HepG2 (cell line): Measurements from ENCODE around the gene FHIT. TPM values are rescaled to one million over a fixed set of nuclear protein-coding genes. Genes with fewer than 3 reads are reported as not detected.

Source experiments
- BCL3 ChIP-seq: sonication (generic); formaldehyde crosslinking; IDR thresholded peaks from 2 replicates; pipeline ENCODE4 v1.5.1; 2020; ENCODE audit warnings: mild to moderate bottlenecking, missing genetic modification reagents, moderate library complexity
- HNRNPK ChIP-seq: fragments of 200-400 bp; formaldehyde crosslinking; IDR thresholded peaks from 2 replicates; pipeline ENCODE4 v1.6.1; 2018; ENCODE audit warnings: low read length, low read depth, moderate library complexity, mild to moderate bottlenecking; ENCODE audit not compliant: poor library complexity, severe bottlenecking
- HOXA7 ChIP-seq: sonication (generic); formaldehyde crosslinking; IDR thresholded peaks from 2 replicates; pipeline ENCODE4 v1.8.1; 2022; ENCODE audit warnings: mild to moderate bottlenecking, missing genetic modification reagents, moderate library complexity
- JDP2 ChIP-seq: sonication (generic); formaldehyde crosslinking; IDR thresholded peaks from 2 replicates; pipeline ENCODE4 v1.8.1; 2022; ENCODE audit warnings: missing genetic modification reagents, borderline replicate concordance
- MBNL3 ChIP-seq: fragments of 250-450 bp; sonication (Bioruptor Pico); conservative IDR thresholded peaks from 2 replicates; pipeline ENCODE4 v1.8.0; 2022; ENCODE audit warnings: mild to moderate bottlenecking, inconsistent platforms
- NPAS2 ChIP-seq: sonication (generic); formaldehyde crosslinking; IDR thresholded peaks from 2 replicates; pipeline ENCODE4 v1.8.0; 2022; ENCODE audit warnings: mild to moderate bottlenecking, missing genetic modification reagents, borderline replicate concordance
- PBX3 ChIP-seq: sonication (generic); formaldehyde crosslinking; IDR thresholded peaks from 2 replicates; pipeline ENCODE4 v1.8.1; 2023; ENCODE audit warnings: missing genetic modification reagents, inconsistent platforms, borderline replicate concordance
- RERE ChIP-seq: IDR thresholded peaks from 2 replicates; pipeline ENCODE4 v1.6.1; 2016; ENCODE audit warnings: low read depth, missing genetic modification reagents, missing compliant biosample characterization
- TGIF2 ChIP-seq: IDR thresholded peaks from 2 replicates; pipeline ENCODE4 v1.6.1; 2016; ENCODE audit warnings: control low read depth, missing compliant biosample characterization
- XRCC5 ChIP-seq: fragments of 200-400 bp; formaldehyde crosslinking; optimal IDR thresholded peaks from 2 replicates; pipeline ENCODE3; 2017; ENCODE audit warnings: mild to moderate bottlenecking, low read length
- ZBTB37 ChIP-seq: sonication (generic); formaldehyde crosslinking; IDR thresholded peaks from 2 replicates; pipeline ENCODE4 v1.4.0; 2020; ENCODE audit warnings: mild to moderate bottlenecking, missing genetic modification reagents
- ZEB1 ChIP-seq: IDR thresholded peaks from 2 replicates; pipeline ENCODE4 v1.6.1; 2012; ENCODE audit warnings: mild to moderate bottlenecking, low read depth, inconsistent platforms; ENCODE audit not compliant: insufficient replicate concordance
- ZNF7 ChIP-seq: IDR thresholded peaks from 2 replicates; pipeline ENCODE4 v1.6.1; 2016; ENCODE audit warnings: missing biosample characterization, missing genetic modification reagents
- polyA plus RNA-seq, 8 experiments: library from polyadenylated mRNA; depleted of rRNA in 3 of 8; stranded (reverse) in 7 of 8; unstranded in 1 of 8; fragments of >200 nt; fragmentation: Illumina TruSeq in 4 of 8; extraction: Trizol in 4 of 8; gene quantifications; 2 replicates each; pipeline versions ENCODE4 v1.2.1 to v1.2.3, GENCODE V29; 2011 to 2016; ENCODE audit warnings: low read depth in 4 of 8, missing spikeins in 1 of 8, mixed read lengths in 1 of 8; ENCODE audit not compliant: insufficient read depth in 1 of 8
- total RNA-seq, 5 experiments: library from RNA; depleted of rRNA; stranded (reverse); fragments of >200 nt; fragmentation: Illumina TruSeq; extraction: Trizol; gene quantifications; 2 replicates each; pipeline ENCODE4 v1.2.3, GENCODE V29; 2016; ENCODE audit warnings: low read depth in 1 of 5

FHIT gene
- total and polyA plus RNA-seq, 2 of the 13 experiments (the other 11 are each of a cell fraction or from before 2014, with no cell fraction given) = 4.0 to 4.6 TPM

- TF ChIP-seq HOXA7 (CRISPR knock-in tag) (no peak), TGIF2 (CRISPR knock-in tag) (no peak), PBX3 (CRISPR knock-in tag) (no peak), RERE (CRISPR knock-in tag) (no peak), HNRNPK (no peak), MBNL3 (CRISPR knock-in tag) (no peak), ZBTB37 (no peak), JDP2 (no peak), XRCC5 (no peak), ZNF7 (no peak), NPAS2 (CRISPR knock-in tag) (no peak), ZEB1 (no peak), BCL3 (CRISPR knock-in tag) (no peak)
Measured at GRCh38 chr3:60917141-60917540, 334.1 kb downstream of the FHIT start (continued).
